Measurements from ENCODE around the gene GSPT1.

GRCh38 chr16:11901091-11901490, 14.7 kb downstream of the GSPT1 start:
- TF ChIP-seq, protein P1, sequence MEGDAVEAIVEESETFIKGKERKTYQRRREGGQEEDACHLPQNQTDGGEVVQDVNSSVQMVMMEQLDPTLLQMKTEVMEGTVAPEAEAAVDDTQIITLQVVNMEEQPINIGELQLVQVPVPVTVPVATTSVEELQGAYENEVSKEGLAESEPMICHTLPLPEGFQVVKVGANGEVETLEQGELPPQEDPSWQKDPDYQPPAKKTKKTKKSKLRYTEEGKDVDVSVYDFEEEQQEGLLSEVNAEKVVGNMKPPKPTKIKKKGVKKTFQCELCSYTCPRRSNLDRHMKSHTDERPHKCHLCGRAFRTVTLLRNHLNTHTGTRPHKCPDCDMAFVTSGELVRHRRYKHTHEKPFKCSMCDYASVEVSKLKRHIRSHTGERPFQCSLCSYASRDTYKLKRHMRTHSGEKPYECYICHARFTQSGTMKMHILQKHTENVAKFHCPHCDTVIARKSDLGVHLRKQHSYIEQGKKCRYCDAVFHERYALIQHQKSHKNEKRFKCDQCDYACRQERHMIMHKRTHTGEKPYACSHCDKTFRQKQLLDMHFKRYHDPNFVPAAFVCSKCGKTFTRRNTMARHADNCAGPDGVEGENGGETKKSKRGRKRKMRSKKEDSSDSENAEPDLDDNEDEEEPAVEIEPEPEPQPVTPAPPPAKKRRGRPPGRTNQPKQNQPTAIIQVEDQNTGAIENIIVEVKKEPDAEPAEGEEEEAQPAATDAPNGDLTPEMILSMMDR (IDR thresholded peaks at IDR 0.05; ENCODE audit: low read depth, low read length) = no peak
- TF ChIP-seq MYC (IDR thresholded peaks at IDR 0.05; ENCODE audit: low read depth, low read length) = no peak
